Measurements from ENCODE around the gene SLU7.

The SLU7 gene

GRCh38 chr5:160418561-160419457 is at the start of gene SLU7:
Gene SLU7 (minus strand): TSS chr5:160419081. CDS start chr5:160415294, 3,787 bp downstream.
- in situ Hi-C loops (cut with MboI; ENCODE audit: low sequenced_read_pairs) = no loop called here

GRCh38 chr5:160468363-160468975 is 49.6 kb upstream of the SLU7 start:
- in situ Hi-C loops (cut with MboI; ENCODE audit: low sequenced_read_pairs) = no loop called here

- in situ Hi-C loops (cut with MboI; ENCODE audit: low sequenced_read_pairs) = no loop called here
Measured at GRCh38 chr5:160467555-160468362, 48.9 kb upstream of the SLU7 start.

- in situ Hi-C loops (cut with MboI; ENCODE audit: low sequenced_read_pairs) = no loop called here
Measured at GRCh38 chr5:160466889-160467554, 48.1 kb upstream of the SLU7 start.

GRCh38 chr5:160466116-160466515 is 47.2 kb upstream of the SLU7 start:
- in situ Hi-C loops (cut with MboI; ENCODE audit: low sequenced_read_pairs) = no loop called here

GRCh38 chr5:160464466-160464797 is 45.6 kb upstream of the SLU7 start:
- in situ Hi-C loops (cut with MboI; ENCODE audit: low sequenced_read_pairs) = no loop called here

- in situ Hi-C loops (cut with MboI; ENCODE audit: low sequenced_read_pairs) = no loop called here
Measured at GRCh38 chr5:160463740-160464465, 45.0 kb upstream of the SLU7 start.

- in situ Hi-C loops (cut with MboI; ENCODE audit: low sequenced_read_pairs) = no loop called here
Measured at GRCh38 chr5:160463227-160463626, 44.3 kb upstream of the SLU7 start.

- in situ Hi-C loops (cut with MboI; ENCODE audit: low sequenced_read_pairs) = no loop called here
Measured at GRCh38 chr5:160462167-160462566, 43.3 kb upstream of the SLU7 start.

- in situ Hi-C loops (cut with MboI; ENCODE audit: low sequenced_read_pairs) = no loop called here
Measured at GRCh38 chr5:160461378-160461777, 42.5 kb upstream of the SLU7 start.

GRCh38 chr5:160460377-160461049 is 41.6 kb upstream of the SLU7 start:
- in situ Hi-C loops (cut with MboI; ENCODE audit: low sequenced_read_pairs) = no loop called here

- in situ Hi-C loops (cut with MboI; ENCODE audit: low sequenced_read_pairs) = no loop called here
Measured at GRCh38 chr5:160458806-160459800, 40.2 kb upstream of the SLU7 start.

- in situ Hi-C loops (cut with MboI; ENCODE audit: low sequenced_read_pairs) = no loop called here
Measured at GRCh38 chr5:160457252-160457651, 38.4 kb upstream of the SLU7 start.

GRCh38 chr5:160456480-160457177 is 37.7 kb upstream of the SLU7 start:
- in situ Hi-C loops (cut with MboI; ENCODE audit: low sequenced_read_pairs) = no loop called here

- in situ Hi-C loops (cut with MboI; ENCODE audit: low sequenced_read_pairs) = no loop called here
Measured at GRCh38 chr5:160455600-160455999, 36.7 kb upstream of the SLU7 start.

GRCh38 chr5:160453751-160454150 is 34.9 kb upstream of the SLU7 start:
- in situ Hi-C loops (cut with MboI; ENCODE audit: low sequenced_read_pairs) = no loop called here

GRCh38 chr5:160452795-160453194 is 33.9 kb upstream of the SLU7 start:
- in situ Hi-C loops (cut with MboI; ENCODE audit: low sequenced_read_pairs) = no loop called here

GRCh38 chr5:160452036-160452435 is 33.2 kb upstream of the SLU7 start:
- in situ Hi-C loops (cut with MboI; ENCODE audit: low sequenced_read_pairs) = no loop called here
